CD14-positive monocyte (primary cell): ENCODE results near the gene CPO. TPM values are rescaled to one million over a fixed set of nuclear protein-coding genes. Genes with fewer than 3 reads are reported as not detected.

Experiments used
- DNase-seq, 3 donors: peaks; one replicate each; pipeline ENCODE4 v3.0.0-alpha.2; 2011 to 2022
- H2AFZ ChIP-seq: 2 replicates; pipeline ENCODE4 v1.6.0; 2012; ENCODE audit warnings: mild to moderate bottlenecking, low read depth, low read length, inconsistent platforms; ENCODE audit not compliant: insufficient read depth, poor library complexity, severe bottlenecking
- H3K27ac ChIP-seq, 2 donors: 1 replicate in 1 of 2; 2 replicates in 1 of 2; pipeline ENCODE4 v1.5.1; 2012 to 2013; ENCODE audit warnings: low read length in 2 of 2, control low read depth in 1 of 2, inconsistent platforms in 1 of 2, low read depth in 1 of 2, mild to moderate bottlenecking in 1 of 2
- H3K27me3 ChIP-seq, 2 donors: one replicate each; pipeline versions ENCODE4 v1.6.0 to v1.6.1; 2011 to 2013; ENCODE audit warnings: low read length in 2 of 2; ENCODE audit not compliant: control insufficient read depth in 2 of 2, insufficient read depth in 2 of 2
- H3K36me3 ChIP-seq, 2 donors: replicated peaks in 1 of 2; 1 replicate in 1 of 2; 2 replicates in 1 of 2; pipeline versions ENCODE4 v1.5.1 to v1.6.1; 2012 to 2013; ENCODE audit warnings: low read length in 2 of 2, control low read depth in 1 of 2, inconsistent platforms in 1 of 2, mild to moderate bottlenecking in 1 of 2; ENCODE audit not compliant: insufficient read depth in 2 of 2, control insufficient read depth in 1 of 2
- H3K4me1 ChIP-seq, 2 donors: 1 replicate in 1 of 2; 2 replicates in 1 of 2; pipeline versions ENCODE4 v1.5.1 to v1.6.1; 2012 to 2013; ENCODE audit warnings: low read length in 2 of 2, control low read depth in 1 of 2, inconsistent platforms in 1 of 2, mild to moderate bottlenecking in 1 of 2, moderate library complexity in 1 of 2; ENCODE audit not compliant: insufficient read depth in 2 of 2, control insufficient read depth in 1 of 2
- H3K4me2 ChIP-seq: replicated peaks from 2 replicates; pipeline ENCODE3; 2012; ENCODE audit warnings: low read length, moderate library complexity, mild to moderate bottlenecking; ENCODE audit not compliant: poor library complexity, severe bottlenecking; ENCODE audit errors: extremely low read depth
- H3K4me3 ChIP-seq, 3 experiments: fragments of 200-600 bp in 1 of 3; sonication (generic) in 1 of 3; replicated peaks in 1 of 3; 1 replicate in 2 of 3; 2 replicates in 1 of 3; pipeline ENCODE4 v1.5.1; 2011 to 2013; ENCODE audit warnings: low read length in 3 of 3, mild to moderate bottlenecking in 3 of 3, control low read depth in 2 of 3, low read depth in 2 of 3, inconsistent platforms in 1 of 3, moderate library complexity in 1 of 3
- H3K79me2 ChIP-seq: 2 replicates; pipeline ENCODE4 v1.6.0; 2012; ENCODE audit warnings: mild to moderate bottlenecking, control low read depth, inconsistent platforms, low read length, moderate library complexity; ENCODE audit not compliant: insufficient read depth
- H3K9ac ChIP-seq: 2 replicates; pipeline ENCODE4 v1.6.0; 2017; ENCODE audit warnings: low read length, mild to moderate bottlenecking; ENCODE audit not compliant: insufficient read depth, poor library complexity, severe bottlenecking
- H3K9me3 ChIP-seq, 2 donors: replicated peaks in 1 of 2; 1 replicate in 1 of 2; 2 replicates in 1 of 2; pipeline versions ENCODE4 v1.5.1 to v1.6.1; 2012 to 2013; ENCODE audit warnings: low read length in 2 of 2, control low read depth in 1 of 2; ENCODE audit not compliant: control insufficient read depth in 1 of 2, insufficient read depth in 1 of 2
- H4K20me1 ChIP-seq: 2 replicates; pipeline ENCODE4 v1.6.0; 2012; ENCODE audit warnings: mild to moderate bottlenecking, low read length, control low read depth, moderate library complexity; ENCODE audit not compliant: insufficient read depth
- H3K27ac Mint-ChIP-seq, 7 donors: one replicate each; pipeline ENCODE4 v1.8.0; 2020; ENCODE audit warnings: mild to moderate bottlenecking in 7 of 7, mixed read lengths in 7 of 7, moderate library complexity in 6 of 7, inconsistent platforms in 2 of 7
- H3K27me3 Mint-ChIP-seq, 3 donors: one replicate each; pipeline ENCODE4 v1.8.0; 2021 to 2022; ENCODE audit warnings: low read depth in 3 of 3, mild to moderate bottlenecking in 3 of 3, mixed read lengths in 3 of 3, moderate library complexity in 3 of 3, inconsistent platforms in 1 of 3
- H3K36me3 Mint-ChIP-seq, 2 donors: one replicate each; pipeline ENCODE4 v1.8.0; 2020; ENCODE audit warnings: mixed read lengths in 2 of 2, inconsistent platforms in 1 of 2, mild to moderate bottlenecking in 1 of 2
- H3K4me1 Mint-ChIP-seq: one replicate; pipeline ENCODE4 v1.8.0; 2020; ENCODE audit warnings: mild to moderate bottlenecking, mixed read lengths
- H3K4me3 Mint-ChIP-seq, 2 donors: one replicate each; pipeline ENCODE4 v1.8.0; 2020; ENCODE audit warnings: mild to moderate bottlenecking in 2 of 2, mixed read lengths in 2 of 2, moderate library complexity in 1 of 2
- H3K9me3 Mint-ChIP-seq, 7 donors: one replicate each; pipeline ENCODE4 v1.8.0; 2020 to 2022; ENCODE audit warnings: mixed read lengths in 7 of 7, mild to moderate bottlenecking in 6 of 7, moderate library complexity in 6 of 7, inconsistent platforms in 2 of 7
- WGBS: methylation state at CpG from one replicate; pipeline ENCODE4 v1.1.5; 2013; ENCODE audit warnings: missing lambda C conversion rate; ENCODE audit not compliant: insufficient coverage; 5-methylcytosine and 5-hydroxymethylcytosine counted together
- intact Hi-C, 2 donors: fragments of 100-400 bp; cut with micrococcal nuclease; formaldehyde crosslinking; loops; one replicate each; pipeline versions ENCODE4 v1.15.0 to v1.15.1; 2023
- polyA plus RNA-seq, 3 donors: library from polyadenylated mRNA; depleted of rRNA in 1 of 3; unstranded in 2 of 3; stranded (reverse) in 1 of 3; fragments of 300-500 nt in 2 of 3; fragments of >200 nt in 1 of 3; fragmentation: Illumina TruSeq in 2 of 3; gene quantifications; 1 replicate in 2 of 3; 2 replicates in 1 of 3; pipeline ENCODE4 v1.2.3, GENCODE V29; 2012 to 2021
- TF ChIP-seq, protein P1 (sequence below): fragments of 200-600 bp; IDR thresholded peaks from one replicate; pipeline ENCODE4 v1.8.0; 2022; ENCODE audit warnings: antibody characterized with exemption, mild to moderate bottlenecking

The CPO gene
- polyA plus RNA-seq, 3 donors, result not detected

- Histone ChIP-seq H3K36me3 (no peaks in the 10 kb centered on the region), H3K27me3 (no peaks in the 10 kb centered on the region), H4K20me1 (no peaks in the 10 kb centered on the region), H3K4me2 (peak overlapping the region; percentile 8), H3K4me1 (peaks cover 32 to 36% of the 10 kb centered on the region in 2 donors), H3K27ac (no peak overlapping the region), H2AFZ (no peak overlapping the region), H3K79me2 (no peaks in the 10 kb centered on the region), H3K9ac (no peak overlapping the region), H3K4me3 (no peak overlapping the region), H3K9me3 (no peaks in the 10 kb centered on the region)
- WGBS, result no CpG with 5 or more reads among the region's 4 CpGs
- peaks cover 0 to 5% (median 0%) of the 10 kb centered on the region in 7 donors for H3K9me3 Mint-ChIP-seq
- TF ChIP-seq, protein P1, sequence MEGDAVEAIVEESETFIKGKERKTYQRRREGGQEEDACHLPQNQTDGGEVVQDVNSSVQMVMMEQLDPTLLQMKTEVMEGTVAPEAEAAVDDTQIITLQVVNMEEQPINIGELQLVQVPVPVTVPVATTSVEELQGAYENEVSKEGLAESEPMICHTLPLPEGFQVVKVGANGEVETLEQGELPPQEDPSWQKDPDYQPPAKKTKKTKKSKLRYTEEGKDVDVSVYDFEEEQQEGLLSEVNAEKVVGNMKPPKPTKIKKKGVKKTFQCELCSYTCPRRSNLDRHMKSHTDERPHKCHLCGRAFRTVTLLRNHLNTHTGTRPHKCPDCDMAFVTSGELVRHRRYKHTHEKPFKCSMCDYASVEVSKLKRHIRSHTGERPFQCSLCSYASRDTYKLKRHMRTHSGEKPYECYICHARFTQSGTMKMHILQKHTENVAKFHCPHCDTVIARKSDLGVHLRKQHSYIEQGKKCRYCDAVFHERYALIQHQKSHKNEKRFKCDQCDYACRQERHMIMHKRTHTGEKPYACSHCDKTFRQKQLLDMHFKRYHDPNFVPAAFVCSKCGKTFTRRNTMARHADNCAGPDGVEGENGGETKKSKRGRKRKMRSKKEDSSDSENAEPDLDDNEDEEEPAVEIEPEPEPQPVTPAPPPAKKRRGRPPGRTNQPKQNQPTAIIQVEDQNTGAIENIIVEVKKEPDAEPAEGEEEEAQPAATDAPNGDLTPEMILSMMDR, result no peak
- H3K4me1 Mint-ChIP-seq, result peaks cover 36% of the 10 kb centered on the region
- no peak overlapping the region for H3K4me3 Mint-ChIP-seq
- intact Hi-C loops, result loop anchor here (10.0 kb wide), 2 partner anchors 179 to 491 kb away; no protein-coding TSS in a partner anchor
- peaks cover 0 to 3% (median 0%) of the 10 kb centered on the region in 3 donors for H3K27me3 Mint-ChIP-seq
- H3K36me3 Mint-ChIP-seq, result no peaks in the 10 kb centered on the region
- H3K27ac Mint-ChIP-seq, result no peak overlapping the region
- no peak for DNase-seq
These were observed 44.9 kb downstream of the CPO start for GRCh38 chr2:206984206-206984605.

GRCh38 chr2:206986943-206987342 is 47.6 kb downstream of the CPO start:
- Histone ChIP-seq H3K9me3 (no peaks in the 10 kb centered on the region), H3K4me1 (peaks cover 33 to 36% of the 10 kb centered on the region in 2 donors), H3K36me3 (no peaks in the 10 kb centered on the region), H4K20me1 (no peaks in the 10 kb centered on the region), H3K4me3 (no peak overlapping the region), H2AFZ (no peak overlapping the region), H3K4me2 (no peak overlapping the region), H3K9ac (no peak overlapping the region), H3K79me2 (no peaks in the 10 kb centered on the region), H3K27ac (no peak overlapping the region), H3K27me3 (no peaks in the 10 kb centered on the region)
- DNase-seq, result no peak
- no peak overlapping the region for H3K4me3 Mint-ChIP-seq
- TF ChIP-seq, protein P1, result no peak
- peaks cover 0 to 3% (median 0%) of the 10 kb centered on the region in 3 donors for H3K27me3 Mint-ChIP-seq
- H3K4me1 Mint-ChIP-seq, result peaks cover 38% of the 10 kb centered on the region
- no peak overlapping the region for H3K27ac Mint-ChIP-seq
- no peaks in the 10 kb centered on the region for H3K36me3 Mint-ChIP-seq
- H3K9me3 Mint-ChIP-seq, result peaks cover 0 to 5% (median 0%) of the 10 kb centered on the region in 7 donors
- intact Hi-C loops, result loop anchor here (10.0 kb wide), 2 partner anchors 182 to 488 kb away; no protein-coding TSS in a partner anchor
